ENCODE data around the gene HOXB4. TPM values are rescaled to one million over a fixed set of nuclear protein-coding genes. Genes with fewer than 3 reads are reported as not detected.
A peak's percentile ranks its signal among the peaks of the same experiment; 100 is the strongest.

The HOXB4 gene
- total and polyA plus RNA-seq, 2 of the 4 experiments (the other 2 are of a cell fraction) = 2.0 to 8.5 TPM

GRCh38 chr17:48552466-48553189 lies 25.5 kb downstream of the HOXB4 start:
- Histone ChIP-seq H3K36me3 (ENCODE audit: control insufficient read depth, insufficient read depth, low read length) (peaks cover 35% of the 10 kb centered on the region), H3K23ac (ENCODE audit: low read depth, low read length) (peak overlapping the region; percentile 100), H2BK20ac (ENCODE audit: low read depth, low read length) (peak overlapping the region; percentile 71), H3K14ac (replicated peaks; ENCODE audit: low read depth, low read length) (peak overlapping the region; percentile 96), H3K9me1 (ENCODE audit: insufficient read depth, low read length) (no peaks in the 10 kb centered on the region), H2BK15ac (ENCODE audit: low read depth, low read length) (peak overlapping the region; percentile 90; the same call in 2 of the 3 replicates), H3K79me1 (ENCODE audit: low read depth in 1 of 2, low read length in 2 of 2) (peaks cover 2 to 5% of the 10 kb centered on the region in 2 experiments; a peak in 2 of 4 replicates), H3K18ac (ENCODE audit: low read depth, low read length) (peak overlapping the region; percentile 58), H3K4me3 (ENCODE audit: insufficient read depth, low read depth, low read length) (peak overlapping the region; percentile 14), H4K8ac (ENCODE audit: low read depth in 2 of 2, low read length in 2 of 2) (peak overlapping the region; percentile 85 to 89), H3K4me2 (ENCODE audit: low read depth, low read length) (peak overlapping the region; percentile 68), H3K27me3 (ENCODE audit: control insufficient read depth, insufficient read depth, low read length) (no peaks in the 10 kb centered on the region), H2AFZ (replicated peaks; ENCODE audit: low read length, poor library complexity) (peak overlapping the region; percentile 24), H3K27ac (ENCODE audit: insufficient read depth, low read length) (peak overlapping the region; percentile 96), H2BK120ac (ENCODE audit: low read depth, low read length) (peak overlapping the region; percentile 89), H3K56ac (ENCODE audit: extremely low read depth, insufficient read depth, low read length) (peak overlapping the region; percentile 94), H4K91ac (ENCODE audit: insufficient read depth, low read depth, low read length) (peak overlapping the region; percentile 90), H2AK5ac (ENCODE audit: low read depth, low read length) (peak overlapping the region; percentile 74), H4K5ac (ENCODE audit: low read depth, low read length) (peak overlapping the region; percentile 66), H4K20me1 (ENCODE audit: insufficient read depth, low read length) (0 out of 2 replicates have a peak, but pooled peaks cover 4% of the 10 kb centered on the region), H2BK5ac (ENCODE audit: low read depth, low read length, poor library complexity, severe bottlenecking) (peak overlapping the region; percentile 96), H3K4ac (ENCODE audit: low read depth, low read length) (peak overlapping the region; percentile 94), H3K4me1 (ENCODE audit: control insufficient read depth, insufficient read depth, low read length) (peaks cover 46% of the 10 kb centered on the region), H2AK9ac (replicated peaks; ENCODE audit: low read depth, low read length, poor library complexity) (peak overlapping the region; percentile 85), H3K9me3 (ENCODE audit: control insufficient read depth, insufficient read depth, low read length) (no peaks in the 10 kb centered on the region), H3K9ac (ENCODE audit: low read depth, low read length) (peak overlapping the region; percentile 77)
- no TSS peak for BruUV-seq (replicated peaks)
- WGBS, 2 experiments (ENCODE audit: extremely low coverage in 2 of 2, insufficient read length in 1 of 2) = no CpG with 5 or more reads among the region's 11 CpGs
- ATAC-seq (ENCODE audit: low read depth) = peak; percentile 16
- dilution Hi-C loops (cut with HindIII; ENCODE audit: low sequenced_read_pairs, unreplicated experiment) = no loop called here
- in situ Hi-C loops (cut with MboI; ENCODE audit: low sequenced_read_pairs) = no loop called here
- DNase-seq = peak; percentile 74
- POLR2A ChIA-PET (ENCODE audit: unreplicated experiment) = interaction anchor here (0.7 to 1.3 kb wide), 3 partner anchors 30 to 61 kb away, joined by 3 to 5 read pairs (median 4); no protein-coding TSS in a partner anchor
- CTCF ChIA-PET = no interaction called here
- intact Hi-C loops (cut with micrococcal nuclease) = no loop called here
- no peak for TF ChIP-seq CHD1 (IDR thresholded peaks at IDR 0.05; ENCODE audit: low read depth, low read length)
- peak; percentile 23; the same call in 1 of the 2 replicates for TF ChIP-seq MAZ (IDR thresholded peaks at IDR 0.05; ENCODE audit: borderline replicate concordance, low read depth, low read length)
- no peak for TF ChIP-seq FOS (IDR thresholded peaks at IDR 0.05; ENCODE audit: low read depth, low read length)
- peak; percentile 34; the same call in 1 of the 2 replicates for TF ChIP-seq RAD21 (IDR thresholded peaks at IDR 0.05; ENCODE audit: low read length)
- no peak for TF ChIP-seq POLR2A (IDR thresholded peaks at IDR 0.05; ENCODE audit: low read depth, low read length)
- no peak for TF ChIP-seq RFX5 (IDR thresholded peaks at IDR 0.05; ENCODE audit: low read depth, low read length)
- no peak for TF ChIP-seq MXI1 (IDR thresholded peaks at IDR 0.05; ENCODE audit: borderline replicate concordance, low read depth, low read length)
- TF ChIP-seq CEBPB (IDR thresholded peaks at IDR 0.05; ENCODE audit: low read depth, low read length) = no peak
- TF ChIP-seq USF2 (IDR thresholded peaks at IDR 0.05; ENCODE audit: low read depth, low read length) = peak; percentile 38
- TF ChIP-seq SMC3 (IDR thresholded peaks at IDR 0.05; ENCODE audit: low read depth, low read length) = no peak; the same call in none of the 2 replicates
- no peak; the same call in 1 of the 2 replicates for TF ChIP-seq BHLHE40 (IDR thresholded peaks at IDR 0.05; ENCODE audit: low read depth, low read length)
- TF ChIP-seq RCOR1 (IDR thresholded peaks at IDR 0.05; ENCODE audit: insufficient replicate concordance, low read length) = no peak
- TF ChIP-seq NFE2L2 (IDR thresholded peaks at IDR 0.05; ENCODE audit: low read depth, low read length) = no peak
- TF ChIP-seq CTCF (conservative IDR thresholded peaks at IDR 0.05; ENCODE audit: low read depth, low read length) = 0 out of 2 replicates have a peak, but pooled peaks have one; percentile 19
- TF ChIP-seq MAFK (IDR thresholded peaks at IDR 0.05; ENCODE audit: low read depth, low read length) = no peak
